Left lung (tissue), 10 donors: Measurements from ENCODE around the gene LCE3C. TPM values are rescaled to one million over a fixed set of nuclear protein-coding genes. Genes with fewer than 3 reads are reported as not detected.

ENCODE experiments used
- ATAC-seq: fragments of 200-7000 bp; cut with Tn5 transposase; one replicate; pipeline ENCODE4 v1.9.1; 2020; ENCODE audit warnings: moderate library complexity
- DNase-seq, 4 donors: peaks; one replicate each; pipeline ENCODE4 v3.0.0-alpha.2; 2013 to 2020
- H3K27ac ChIP-seq, 2 donors: fragments of 200-600 bp; sonication (generic) in 1 of 2; one replicate each; pipeline versions ENCODE4 v1.5.0 to v1.8.0; 2020 to 2021
- H3K27me3 ChIP-seq, 2 donors: fragments of 200-600 bp; sonication (generic) in 1 of 2; one replicate each; pipeline versions ENCODE4 v1.5.0 to v1.8.0; 2020 to 2021
- H3K36me3 ChIP-seq, 2 donors: fragments of 200-600 bp; sonication (generic) in 1 of 2; one replicate each; pipeline versions ENCODE4 v1.5.0 to v1.8.0; 2020 to 2021
- H3K4me1 ChIP-seq, 2 donors: fragments of 200-600 bp; one replicate each; pipeline ENCODE4 v1.8.0; 2021
- H3K4me3 ChIP-seq, 2 donors: fragments of 200-600 bp; sonication (generic) in 1 of 2; one replicate each; pipeline versions ENCODE4 v1.5.0 to v1.8.0; 2020 to 2021; ENCODE audit warnings: mild to moderate bottlenecking in 1 of 2
- H3K9me3 ChIP-seq, 2 donors: fragments of 200-600 bp; sonication (generic) in 1 of 2; one replicate each; pipeline versions ENCODE4 v1.5.0 to v1.8.0; 2020 to 2021
- intact Hi-C, 2 donors: fragments of 100-400 bp; cut with DNase I; formaldehyde crosslinking; loops; one replicate each; pipeline versions ENCODE4 v1.11.2 to v1.14.2; 2022
- polyA plus RNA-seq, 6 donors: library from polyadenylated mRNA; unstranded; fragments of 120-200 nt; gene quantifications; one replicate each; pipeline ENCODE4 v1.2.1, GENCODE V29; 2013; ENCODE audit not compliant: insufficient read length in 6 of 6
- total RNA-seq, 2 donors: library from RNA; stranded (reverse); fragmentation: NEBNext Ultra II Directional; extraction: Animal tissue kit (Norgen Biotek cat#: 25700); gene quantifications; one replicate each; pipeline ENCODE4 v1.2.1, GENCODE V29; 2021
- TF ChIP-seq, protein P1 (sequence below), 2 donors: fragments of 200-600 bp; sonication (generic) in 1 of 2; IDR thresholded peaks; one replicate each; pipeline versions ENCODE4 v1.5.0 to v1.8.0; 2021; ENCODE audit warnings: antibody characterized with exemption in 2 of 2
- donor health status: DM: no; HTN: yes; CAD: no.
- donor health status: DM: no; HTN: no; CAD: no.

LCE3C gene
- total and polyA plus RNA-seq, 8 donors, result not detected

DNA sequence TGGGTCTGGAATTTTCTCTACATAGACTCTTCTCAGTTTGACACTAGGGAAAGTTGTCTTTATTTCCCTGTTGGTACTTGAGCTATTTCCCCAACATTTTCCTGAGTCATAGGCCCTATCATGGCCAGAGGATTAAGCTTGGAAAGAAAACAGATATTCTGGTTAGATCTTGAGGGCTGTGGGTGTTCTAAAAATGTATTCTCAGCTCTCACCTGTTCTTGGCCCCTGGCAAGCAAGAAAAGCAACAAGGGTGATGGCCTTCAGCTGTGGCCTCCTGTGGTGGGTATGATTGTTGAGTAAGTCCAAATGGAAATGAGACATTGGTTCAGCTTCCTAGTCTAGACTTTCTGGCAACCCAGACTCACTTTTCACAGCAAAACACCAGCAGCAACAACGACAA, 40.3 kb downstream of the LCE3C start:
- TF ChIP-seq, protein P1, sequence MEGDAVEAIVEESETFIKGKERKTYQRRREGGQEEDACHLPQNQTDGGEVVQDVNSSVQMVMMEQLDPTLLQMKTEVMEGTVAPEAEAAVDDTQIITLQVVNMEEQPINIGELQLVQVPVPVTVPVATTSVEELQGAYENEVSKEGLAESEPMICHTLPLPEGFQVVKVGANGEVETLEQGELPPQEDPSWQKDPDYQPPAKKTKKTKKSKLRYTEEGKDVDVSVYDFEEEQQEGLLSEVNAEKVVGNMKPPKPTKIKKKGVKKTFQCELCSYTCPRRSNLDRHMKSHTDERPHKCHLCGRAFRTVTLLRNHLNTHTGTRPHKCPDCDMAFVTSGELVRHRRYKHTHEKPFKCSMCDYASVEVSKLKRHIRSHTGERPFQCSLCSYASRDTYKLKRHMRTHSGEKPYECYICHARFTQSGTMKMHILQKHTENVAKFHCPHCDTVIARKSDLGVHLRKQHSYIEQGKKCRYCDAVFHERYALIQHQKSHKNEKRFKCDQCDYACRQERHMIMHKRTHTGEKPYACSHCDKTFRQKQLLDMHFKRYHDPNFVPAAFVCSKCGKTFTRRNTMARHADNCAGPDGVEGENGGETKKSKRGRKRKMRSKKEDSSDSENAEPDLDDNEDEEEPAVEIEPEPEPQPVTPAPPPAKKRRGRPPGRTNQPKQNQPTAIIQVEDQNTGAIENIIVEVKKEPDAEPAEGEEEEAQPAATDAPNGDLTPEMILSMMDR (IDR thresholded peaks at IDR 0.05), result no peak
- no peak for ATAC-seq

GRCh38 chr1:152643945-152644344, 43.9 kb downstream of the LCE3C start:
- Histone ChIP-seq H3K4me3 (no peak overlapping the region), H3K27me3 (no peaks in the 10 kb centered on the region), H3K27ac (no peak overlapping the region), H3K36me3 (no peaks in the 10 kb centered on the region), H3K4me1 (no peaks in the 10 kb centered on the region), H3K9me3 (no peaks in the 10 kb centered on the region)
- DNase-seq (no peak), ATAC-seq (no peak)
- intact Hi-C loops, result no loop called here
- TF ChIP-seq, protein P1 (IDR thresholded peaks at IDR 0.05), result no peak

More for the DNA sequence above, 40.3 kb downstream of the LCE3C start:
- H3K27me3 ChIP-seq, result no peaks in the 10 kb centered on the region
- no peaks in the 10 kb centered on the region for H3K36me3 ChIP-seq
- DNase-seq, result no peak
- no peaks in the 10 kb centered on the region for H3K4me1 ChIP-seq
- H3K9me3 ChIP-seq, result peaks cover 0 to 2% of the 10 kb centered on the region in 2 donors
- intact Hi-C loops, result no loop called here
- no peak overlapping the region for H3K27ac ChIP-seq
- H3K4me3 ChIP-seq, result no peak overlapping the region

DNA sequence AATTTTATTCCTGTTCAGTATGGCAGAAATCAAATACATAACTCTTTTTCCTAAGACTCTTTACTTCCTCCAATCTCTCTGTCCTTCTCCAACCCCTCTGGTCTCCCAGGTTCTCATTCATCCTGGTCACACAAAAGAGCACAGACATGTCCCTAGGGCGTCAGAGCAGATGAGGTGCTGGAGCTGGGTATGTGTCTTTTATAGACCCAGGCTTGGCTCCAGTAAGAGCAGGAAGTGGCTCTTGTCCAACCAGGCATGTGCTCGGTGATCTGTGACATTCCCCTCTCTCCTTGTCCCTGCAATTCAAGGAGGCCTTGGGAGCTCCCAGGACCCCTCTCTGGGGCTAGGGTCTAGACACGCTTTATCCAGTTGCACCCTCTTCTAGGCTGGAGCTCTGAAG, 45.1 kb downstream of the LCE3C start:
- ATAC-seq (no peak), DNase-seq (no peak)
- TF ChIP-seq, protein P1 (IDR thresholded peaks at IDR 0.05), result no peak
- H3K4me1 ChIP-seq, result no peaks in the 10 kb centered on the region
- no peaks in the 10 kb centered on the region for H3K36me3 ChIP-seq
- intact Hi-C loops, result no loop called here
- no peak overlapping the region for H3K4me3 ChIP-seq
- no peaks in the 10 kb centered on the region for H3K27me3 ChIP-seq
- H3K27ac ChIP-seq, result no peak overlapping the region
- H3K9me3 ChIP-seq, result no peaks in the 10 kb centered on the region

DNA sequence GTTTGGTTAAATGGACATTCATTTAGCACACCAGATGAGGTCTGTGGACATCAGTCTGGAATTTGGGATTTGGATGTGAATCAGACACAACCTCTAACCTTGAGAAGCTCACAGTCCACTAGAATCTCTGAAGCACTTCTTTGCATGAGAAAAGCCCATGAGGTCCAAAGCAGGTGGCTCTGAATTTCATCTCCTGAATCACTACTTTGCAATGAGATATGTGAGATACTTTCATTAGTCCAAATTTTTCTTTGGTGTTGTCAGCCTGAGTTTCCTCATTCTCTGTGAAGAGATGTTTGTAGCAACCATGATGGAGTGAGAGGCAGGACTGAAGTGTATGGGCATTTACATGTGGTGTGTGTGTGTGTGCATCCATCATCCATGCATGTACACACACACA, 46.6 kb downstream of the LCE3C start:
- intact Hi-C loops, result no loop called here

More for the DNA sequence above, 46.6 kb downstream of the LCE3C start:
- Histone ChIP-seq H3K36me3 (no peaks in the 10 kb centered on the region), H3K4me1 (no peaks in the 10 kb centered on the region), H3K27me3 (peaks cover 0 to 3% of the 10 kb centered on the region in 2 donors), H3K9me3 (no peaks in the 10 kb centered on the region), H3K4me3 (no peak overlapping the region), H3K27ac (no peak overlapping the region)
- ATAC-seq (no peak), DNase-seq (no peak)
- TF ChIP-seq, protein P1 (IDR thresholded peaks at IDR 0.05), result no peak

Other genes with a start within 250 kb of the LCE3C start
- not detected for gene FLG2, start 240.2 kb upstream of the LCE3C start, total RNA-seq
- under 1 TPM; 0.01 to 0.27 (median 0.16) TPM for gene FLG2, start 240.2 kb upstream of the LCE3C start, polyA plus RNA-seq
- gene CRNN, start 186.0 kb upstream of the LCE3C start, total RNA-seq, result not detected
- not detected for gene CRNN, start 186.0 kb upstream of the LCE3C start, polyA plus RNA-seq
- gene LCE5A, start 89.4 kb upstream of the LCE3C start, total RNA-seq, result not detected
- not detected for gene LCE5A, start 89.4 kb upstream of the LCE3C start, polyA plus RNA-seq
- gene CRCT1, start 85.8 kb upstream of the LCE3C start, total RNA-seq, result not detected
- not detected for gene CRCT1, start 85.8 kb upstream of the LCE3C start, polyA plus RNA-seq
- gene LCE3E, start 33.5 kb upstream of the LCE3C start, total RNA-seq, result not detected
- not detected for gene LCE3E, start 33.5 kb upstream of the LCE3C start, polyA plus RNA-seq
- not detected for gene LCE3D, start 19.7 kb upstream of the LCE3C start, total RNA-seq
- not detected for gene LCE3D, start 19.7 kb upstream of the LCE3C start, polyA plus RNA-seq
- not detected for gene LCE3B, start 13.6 kb downstream of the LCE3C start, total RNA-seq
- gene LCE3B, start 13.6 kb downstream of the LCE3C start, polyA plus RNA-seq, result not detected
- gene LCE3A, start 22.9 kb downstream of the LCE3C start, total RNA-seq, result not detected
- gene LCE3A, start 22.9 kb downstream of the LCE3C start, polyA plus RNA-seq, result not detected
- gene LCE2D, start 63.1 kb downstream of the LCE3C start, total RNA-seq, result not detected
- gene LCE2D, start 63.1 kb downstream of the LCE3C start, polyA plus RNA-seq, result not detected
- gene LCE2C, start 75.0 kb downstream of the LCE3C start, total RNA-seq, result not detected
- gene LCE2C, start 75.0 kb downstream of the LCE3C start, polyA plus RNA-seq, result not detected
- not detected for gene LCE2B, start 85.9 kb downstream of the LCE3C start, total RNA-seq
- not detected for gene LCE2B, start 85.9 kb downstream of the LCE3C start, polyA plus RNA-seq
- gene LCE2A, start 98.1 kb downstream of the LCE3C start, total RNA-seq, result not detected
- not detected for gene LCE2A, start 98.1 kb downstream of the LCE3C start, polyA plus RNA-seq
- gene LCE4A, start 107.9 kb downstream of the LCE3C start, total RNA-seq, result not detected
- gene LCE4A, start 107.9 kb downstream of the LCE3C start, polyA plus RNA-seq, result not detected
- not detected for gene KPRP, start 157.8 kb downstream of the LCE3C start, total RNA-seq
- gene KPRP, start 157.8 kb downstream of the LCE3C start, polyA plus RNA-seq, result not detected
- gene LCE1F, start 174.9 kb downstream of the LCE3C start, total RNA-seq, result not detected
- not detected for gene LCE1F, start 174.9 kb downstream of the LCE3C start, polyA plus RNA-seq
- gene LCE1E, start 186.0 kb downstream of the LCE3C start, total RNA-seq, result not detected
- gene LCE1E, start 186.0 kb downstream of the LCE3C start, polyA plus RNA-seq, result not detected
- gene LCE1D, start 196.5 kb downstream of the LCE3C start, total RNA-seq, result not detected
- gene LCE1D, start 196.5 kb downstream of the LCE3C start, polyA plus RNA-seq, result not detected
- not detected for gene LCE1C, start 206.4 kb downstream of the LCE3C start, total RNA-seq
- not detected for gene LCE1C, start 206.4 kb downstream of the LCE3C start, polyA plus RNA-seq
- not detected for gene LCE1B, start 211.7 kb downstream of the LCE3C start, total RNA-seq
- gene LCE1B, start 211.7 kb downstream of the LCE3C start, polyA plus RNA-seq, result not detected
- gene LCE1A, start 227.2 kb downstream of the LCE3C start, total RNA-seq, result not detected
- not detected for gene LCE1A, start 227.2 kb downstream of the LCE3C start, polyA plus RNA-seq
- not detected for gene LCE6A, start 242.6 kb downstream of the LCE3C start, total RNA-seq
- gene LCE6A, start 242.6 kb downstream of the LCE3C start, polyA plus RNA-seq, result not detected